DOHH2 (cell line): ENCODE measurements around the gene RD3L.

ENCODE experiments used
- H3F3A ChIP-seq: fragments of 200-600 bp; sonication (generic), shearing (Covaris generic); 2 replicates; pipeline ENCODE4 v1.6.0; 2016; ENCODE audit warnings: antibody characterized with exemption, mild to moderate bottlenecking; ENCODE audit not compliant: control insufficient read depth, insufficient read depth
- H3K27ac ChIP-seq: fragments of 200-600 bp; sonication (generic); 2 replicates; pipeline ENCODE4 v1.5.1; 2014; ENCODE audit warnings: low read depth, mild to moderate bottlenecking, low read length, moderate library complexity
- H3K27me3 ChIP-seq: fragments of 200-600 bp; sonication (generic); 2 replicates; pipeline ENCODE4 v1.6.1; 2014; ENCODE audit warnings: mild to moderate bottlenecking, low read length, mixed read lengths; ENCODE audit not compliant: control insufficient read depth
- H3K36me3 ChIP-seq: fragments of 200-600 bp; sonication (generic); 2 replicates; pipeline ENCODE4 v1.6.1; 2014; ENCODE audit warnings: mild to moderate bottlenecking, low read length, moderate library complexity, mixed read lengths; ENCODE audit not compliant: control insufficient read depth
- H3K4me1 ChIP-seq: fragments of 200-600 bp; sonication (generic); 2 replicates; pipeline ENCODE4 v1.6.1; 2014; ENCODE audit warnings: mild to moderate bottlenecking, low read length, mixed read lengths; ENCODE audit not compliant: control insufficient read depth
- H3K4me2 ChIP-seq: fragments of 200-600 bp; sonication (generic); 2 replicates; pipeline ENCODE4 v1.6.0; 2014; ENCODE audit warnings: mild to moderate bottlenecking, low read length, moderate library complexity
- H3K4me3 ChIP-seq: fragments of 200-600 bp; sonication (generic); 2 replicates; pipeline ENCODE4 v1.5.1; 2014; ENCODE audit warnings: mild to moderate bottlenecking, low read length, mixed read lengths
- H3K79me2 ChIP-seq: fragments of 200-600 bp; sonication (generic); 2 replicates; pipeline ENCODE4 v1.6.1; 2014; ENCODE audit warnings: mild to moderate bottlenecking, low read length, mixed read lengths; ENCODE audit not compliant: control insufficient read depth
- H3K9me2 ChIP-seq: fragments of 200-600 bp; sonication (generic); replicated peaks from 2 replicates; pipeline ENCODE4 v1.6.1; 2014; ENCODE audit warnings: mild to moderate bottlenecking, low read length, mixed read lengths; ENCODE audit not compliant: control insufficient read depth
- H3K9me3 ChIP-seq: fragments of 200-600 bp; sonication (generic); 2 replicates; pipeline ENCODE4 v1.6.1; 2014; ENCODE audit warnings: antibody characterized with exemption, low read length, mixed read lengths; ENCODE audit not compliant: control insufficient read depth, insufficient read depth
- H4K20me1 ChIP-seq: fragments of 200-600 bp; sonication (generic); 2 replicates; pipeline ENCODE4 v1.6.0; 2014; ENCODE audit warnings: low read depth, mild to moderate bottlenecking, antibody characterized with exemption, low read length, moderate library complexity; ENCODE audit not compliant: control insufficient read depth, insufficient read depth
- CTCF ChIP-seq: fragments of 200-600 bp; sonication (generic); IDR thresholded peaks from one replicate; pipeline ENCODE4 v1.5.1; 2014; ENCODE audit warnings: antibody characterized with exemption, mild to moderate bottlenecking, low read depth, low read length; ENCODE audit not compliant: poor library complexity, severe bottlenecking
- EZH2phosphoT487 ChIP-seq: fragments of 200-600 bp; sonication (generic); IDR thresholded peaks from 2 replicates; pipeline ENCODE4 v1.6.1; 2017; ENCODE audit warnings: borderline replicate concordance, mild to moderate bottlenecking, antibody characterized with exemption, low read length, moderate library complexity, mixed read lengths

The RD3L gene

DNA sequence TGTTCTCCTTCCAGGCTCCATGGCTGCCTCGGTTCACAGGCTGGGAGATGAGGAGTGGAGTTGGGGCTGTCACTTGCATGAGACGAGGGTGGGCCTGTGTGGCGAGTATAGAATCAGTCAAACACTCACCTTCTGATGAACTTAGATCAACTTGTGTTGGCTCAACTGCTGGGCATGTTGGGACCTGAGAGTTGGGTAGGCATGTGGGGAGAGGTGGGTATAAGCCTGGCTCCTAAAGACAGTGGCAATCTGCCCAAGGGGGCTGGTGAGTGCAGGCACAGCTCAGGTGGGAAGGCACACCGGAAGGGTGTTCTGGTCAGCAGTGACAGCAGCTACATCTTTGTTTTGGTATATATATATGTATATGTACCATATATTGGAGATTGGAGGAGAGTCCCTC is 44.1 kb downstream of the RD3L start:
- Histone ChIP-seq H3K4me2 (no peak overlapping the region), H4K20me1 (no peaks in the 10 kb centered on the region)

GRCh38 chr14:103897075-103897947 is 45.0 kb downstream of the RD3L start:
- no peaks in the 10 kb centered on the region for H3F3A ChIP-seq
- no peaks in the 10 kb centered on the region for H3K36me3 ChIP-seq
- no peaks in the 10 kb centered on the region for H3K79me2 ChIP-seq
- H3K4me1 ChIP-seq: no peaks in the 10 kb centered on the region
- no peak overlapping the region for H3K4me3 ChIP-seq
- no peak overlapping the region for H3K27ac ChIP-seq
- H3K4me2 ChIP-seq: no peak overlapping the region
- no peaks in the 10 kb centered on the region for H3K9me3 ChIP-seq
- H3K27me3 ChIP-seq: no peaks in the 10 kb centered on the region
- no peaks in the 10 kb centered on the region for H4K20me1 ChIP-seq
- H3K9me2 ChIP-seq: no peaks in the 10 kb centered on the region
- no peak for TF ChIP-seq EZH2phosphoT487
- no peak for TF ChIP-seq CTCF

More for the DNA sequence above, 44.1 kb downstream of the RD3L start:
- Histone ChIP-seq H3K27ac (no peak overlapping the region), H3K9me2 (no peaks in the 10 kb centered on the region), H3K27me3 (no peaks in the 10 kb centered on the region), H3K9me3 (no peaks in the 10 kb centered on the region), H3K4me3 (no peak overlapping the region), H3K36me3 (no peaks in the 10 kb centered on the region), H3F3A (no peaks in the 10 kb centered on the region), H3K4me1 (no peaks in the 10 kb centered on the region), H3K79me2 (no peaks in the 10 kb centered on the region)
- no peak for TF ChIP-seq CTCF
- no peak for TF ChIP-seq EZH2phosphoT487

DNA sequence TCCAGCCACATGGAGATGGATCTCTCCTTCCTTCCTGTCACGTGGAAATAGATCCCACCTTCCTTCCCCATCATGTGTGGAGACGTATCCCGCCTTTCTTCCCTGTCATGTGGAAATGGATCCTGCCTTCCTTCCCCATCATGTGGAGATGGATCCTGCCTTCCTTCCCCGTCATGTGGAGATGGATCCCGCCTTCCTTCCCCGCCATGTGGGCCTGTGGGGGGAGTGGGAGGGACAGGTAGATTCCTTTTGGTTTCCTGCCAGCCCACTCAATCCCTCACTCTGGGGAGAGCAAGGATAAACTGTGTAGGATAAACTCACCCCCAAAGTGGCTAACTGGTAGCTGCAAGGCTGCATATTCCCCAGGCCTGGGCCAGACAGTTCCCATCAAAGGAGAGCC is 45.8 kb downstream of the RD3L start:
- Histone ChIP-seq H3K9me3 (no peaks in the 10 kb centered on the region), H3K9me2 (no peaks in the 10 kb centered on the region), H4K20me1 (no peaks in the 10 kb centered on the region), H3K27ac (no peak overlapping the region), H3K79me2 (no peaks in the 10 kb centered on the region), H3K36me3 (no peaks in the 10 kb centered on the region), H3K4me1 (no peaks in the 10 kb centered on the region), H3K27me3 (no peaks in the 10 kb centered on the region), H3K4me3 (no peak overlapping the region), H3K4me2 (no peak overlapping the region), H3F3A (no peaks in the 10 kb centered on the region)
- TF ChIP-seq CTCF (no peak), EZH2phosphoT487 (no peak)
